GM19035 (cell line): Measurements from ENCODE around the gene MAP3K9.
"Not testable (repeated sequence)": the region's sequence is repeated elsewhere in the genome, so short reads cannot be mapped to it uniquely, and the experiment has no call there.

ENCODE experiments used
- ATAC-seq: cut with Tn5 transposase; IDR thresholded peaks from one replicate; pipeline ENCODE4 v1.9.1; 2021; ENCODE audit not compliant: unreplicated experiment

Gene MAP3K9

GRCh38 chr14:70809225-70810219, at the start of gene MAP3K9:
TSS of gene MAP3K9 (minus strand) at chr14:70809513. CDS start at chr14:70809171, 342 bp downstream.
- peak; percentile 88 for ATAC-seq

GRCh38 chr14:70858641-70859040, 49.3 kb upstream of the MAP3K9 start:
- ATAC-seq: no peak

GRCh38 chr14:70857496-70857890, 48.2 kb upstream of the MAP3K9 start:
- no peak for ATAC-seq

GRCh38 chr14:70856851-70857495, 47.7 kb upstream of the MAP3K9 start:
- no peak for ATAC-seq

GRCh38 chr14:70855486-70855885, 46.2 kb upstream of the MAP3K9 start:
- ATAC-seq: no peak

- ATAC-seq: not testable (repeated sequence)
Measured at GRCh38 chr14:70853658-70854057, 44.3 kb upstream of the MAP3K9 start.

GRCh38 chr14:70847406-70848090, 38.2 kb upstream of the MAP3K9 start:
- ATAC-seq: no peak

- no peak for ATAC-seq
Measured at GRCh38 chr14:70845601-70846000, 36.3 kb upstream of the MAP3K9 start.

GRCh38 chr14:70842851-70843462, 33.6 kb upstream of the MAP3K9 start:
- no peak for ATAC-seq

- ATAC-seq: no peak
Measured at GRCh38 chr14:70838076-70838475, 28.8 kb upstream of the MAP3K9 start.

- no peak for ATAC-seq
Measured at GRCh38 chr14:70836946-70837345, 27.6 kb upstream of the MAP3K9 start.

GRCh38 chr14:70833884-70834283, 24.6 kb upstream of the MAP3K9 start:
- ATAC-seq: no peak

- ATAC-seq: no peak
Measured at GRCh38 chr14:70832561-70833305, 23.4 kb upstream of the MAP3K9 start.

GRCh38 chr14:70830998-70831781, 21.9 kb upstream of the MAP3K9 start:
- no peak for ATAC-seq

- no peak for ATAC-seq
Measured at GRCh38 chr14:70828188-70828587, 18.9 kb upstream of the MAP3K9 start.

- ATAC-seq: no peak
Measured at GRCh38 chr14:70827752-70828151, 18.4 kb upstream of the MAP3K9 start.

- ATAC-seq: no peak
Measured at GRCh38 chr14:70827347-70827746, 18.0 kb upstream of the MAP3K9 start.

GRCh38 chr14:70823281-70823680, 14.0 kb upstream of the MAP3K9 start:
- no peak for ATAC-seq

GRCh38 chr14:70822530-70823185, 13.3 kb upstream of the MAP3K9 start:
- no peak for ATAC-seq
